ENCODE measurements around the gene TDO2.

The TDO2 gene

DNA sequence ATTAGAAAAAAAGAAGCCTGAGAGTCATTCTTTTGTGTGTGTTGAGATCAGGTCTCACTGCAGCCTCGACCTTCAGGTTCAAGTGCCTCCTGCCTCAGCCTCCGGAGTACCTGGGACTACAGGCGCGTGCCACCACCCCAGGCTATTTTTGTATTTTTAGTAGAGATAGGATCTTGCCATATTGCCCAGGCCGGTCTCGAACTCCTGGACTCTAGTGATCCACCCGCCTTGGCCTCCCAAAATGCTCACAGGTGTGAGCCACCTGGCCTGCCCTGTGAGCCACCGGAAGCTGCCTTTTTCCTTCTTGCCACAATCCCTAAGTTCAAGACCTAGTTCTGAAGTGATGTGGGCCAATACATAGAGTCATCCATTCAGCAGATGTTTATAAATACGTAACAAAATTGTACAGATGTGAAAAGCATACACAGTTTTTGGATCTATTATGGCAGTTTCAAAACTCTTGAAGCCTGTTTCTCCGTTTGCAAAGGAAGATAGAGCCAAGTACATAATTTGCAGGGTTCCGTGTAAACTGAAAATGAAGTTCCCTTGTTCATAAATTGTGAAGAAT is 50.7 kb downstream of the TDO2 start:
- no peak for DNase-seq (ENCODE audit: low spot score)

DNA sequence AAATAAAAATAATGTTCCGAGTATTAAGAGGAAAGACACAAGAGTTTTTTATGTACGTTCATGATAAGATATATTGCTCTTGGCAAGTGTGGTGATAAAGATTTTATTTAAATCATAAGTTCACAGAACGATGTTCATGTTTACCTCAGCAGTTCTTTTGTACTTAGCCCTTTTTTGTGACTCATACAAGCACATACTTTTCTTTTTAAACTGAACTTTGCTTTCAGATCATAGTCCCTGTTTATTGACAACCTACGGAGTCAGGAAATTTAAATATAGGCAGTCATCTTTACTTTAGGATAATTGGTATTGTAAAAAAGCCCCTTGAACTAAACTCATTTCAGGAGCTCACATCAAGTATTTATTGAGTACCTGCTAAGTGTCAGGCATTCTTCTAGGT is 51.4 kb downstream of the TDO2 start:
- no peak for DNase-seq (ENCODE audit: low spot score)

DNA sequence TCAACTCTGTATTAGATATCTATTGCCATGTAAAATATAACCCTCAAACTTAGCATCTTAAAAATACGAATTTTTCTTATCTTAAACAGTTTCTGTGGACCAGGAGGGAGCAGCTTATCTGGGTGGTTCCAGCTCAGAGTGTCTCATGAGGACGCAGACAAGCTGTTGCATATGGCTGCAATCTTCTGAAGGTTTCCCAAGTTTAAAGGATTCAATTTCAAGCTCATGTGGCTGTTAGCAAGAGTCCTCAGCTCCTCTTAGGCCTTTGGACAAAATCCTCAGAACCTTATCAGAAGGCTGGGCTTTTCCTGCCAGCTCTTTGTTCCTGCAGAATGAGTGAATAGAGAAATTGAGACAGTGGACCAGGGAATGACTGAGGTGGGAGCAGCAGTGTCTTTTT is 53.0 kb downstream of the TDO2 start:
- no peak for DNase-seq (ENCODE audit: low spot score)

DNA sequence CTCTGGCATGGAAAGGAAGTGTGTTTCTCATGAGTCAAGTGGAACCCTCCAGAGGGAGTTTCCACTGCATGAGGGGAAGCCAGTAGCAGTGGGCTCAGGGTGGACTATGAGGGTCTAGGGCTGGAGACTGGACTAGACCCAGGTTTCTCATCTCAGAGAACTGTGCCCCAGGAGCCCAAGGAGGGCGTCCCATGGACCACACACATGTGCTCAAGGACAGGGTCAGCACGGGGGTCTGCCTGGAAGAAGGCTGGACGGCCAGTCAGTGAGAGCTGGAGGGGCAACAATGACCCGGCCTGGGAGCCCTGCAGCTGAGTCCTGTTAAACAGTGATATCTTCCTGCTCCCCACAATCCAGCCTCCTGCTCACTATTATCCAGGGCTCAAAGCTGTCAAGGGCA is 55.9 kb downstream of the TDO2 start:
- DNase-seq (ENCODE audit: low spot score): no peak

DNA sequence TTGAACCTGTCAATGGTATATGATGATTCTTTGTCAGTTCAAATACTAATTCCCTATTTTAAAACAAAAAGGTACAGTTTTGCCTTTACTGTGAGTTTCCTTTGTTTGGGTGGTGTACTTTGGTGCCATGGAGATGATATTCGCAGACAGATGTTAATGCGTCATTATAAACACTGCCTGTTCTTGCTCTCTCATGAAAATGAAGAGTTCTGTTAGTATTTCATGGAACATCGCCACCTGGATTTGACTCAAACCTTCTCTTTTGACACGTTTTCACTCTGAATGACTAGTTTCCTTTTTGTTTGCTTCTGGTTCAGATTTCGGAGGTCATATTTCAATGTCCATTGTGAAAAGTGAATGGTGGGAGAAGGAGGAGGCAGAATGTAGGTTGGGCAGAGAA is 57.0 kb downstream of the TDO2 start:
- no peak for DNase-seq (ENCODE audit: low spot score)

DNA sequence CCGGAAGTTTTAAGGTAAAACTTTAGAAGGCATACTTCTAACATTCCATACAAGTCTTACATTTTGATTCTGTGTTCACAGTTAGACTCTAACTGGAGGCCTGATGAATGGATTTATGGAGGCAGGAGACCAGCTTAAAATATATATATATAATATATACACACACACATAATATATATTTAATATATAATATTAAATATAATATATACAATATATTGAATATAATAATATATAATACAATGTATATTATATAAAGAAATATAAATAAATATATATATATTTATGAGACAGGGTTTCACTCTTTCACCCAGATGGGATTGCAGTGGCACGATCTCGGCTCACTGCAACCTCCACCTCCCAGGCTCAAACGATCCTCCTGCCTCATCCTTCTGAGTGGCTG is 58.1 kb downstream of the TDO2 start:
- DNase-seq (ENCODE audit: low spot score): no peak

DNA sequence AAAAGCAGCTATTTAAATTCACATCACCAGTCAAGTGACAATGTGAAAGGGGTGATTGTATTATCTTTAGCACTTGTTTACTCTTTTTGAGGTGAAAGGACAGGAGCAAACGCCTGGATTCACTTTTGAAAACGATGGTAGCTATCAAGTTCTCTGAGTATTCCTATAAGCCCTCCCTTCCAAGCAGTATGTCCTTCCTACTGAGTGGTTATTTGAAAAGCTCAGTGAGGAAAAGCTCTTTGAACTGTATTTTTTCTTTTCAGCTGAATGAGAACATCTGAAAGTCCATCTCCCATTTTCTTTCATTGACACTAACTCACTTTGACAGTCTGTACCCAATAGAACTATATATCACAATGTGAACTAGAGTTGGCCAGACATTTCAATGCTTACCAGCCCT is 59.3 kb downstream of the TDO2 start:
- no peak for DNase-seq (ENCODE audit: low spot score)

DNA sequence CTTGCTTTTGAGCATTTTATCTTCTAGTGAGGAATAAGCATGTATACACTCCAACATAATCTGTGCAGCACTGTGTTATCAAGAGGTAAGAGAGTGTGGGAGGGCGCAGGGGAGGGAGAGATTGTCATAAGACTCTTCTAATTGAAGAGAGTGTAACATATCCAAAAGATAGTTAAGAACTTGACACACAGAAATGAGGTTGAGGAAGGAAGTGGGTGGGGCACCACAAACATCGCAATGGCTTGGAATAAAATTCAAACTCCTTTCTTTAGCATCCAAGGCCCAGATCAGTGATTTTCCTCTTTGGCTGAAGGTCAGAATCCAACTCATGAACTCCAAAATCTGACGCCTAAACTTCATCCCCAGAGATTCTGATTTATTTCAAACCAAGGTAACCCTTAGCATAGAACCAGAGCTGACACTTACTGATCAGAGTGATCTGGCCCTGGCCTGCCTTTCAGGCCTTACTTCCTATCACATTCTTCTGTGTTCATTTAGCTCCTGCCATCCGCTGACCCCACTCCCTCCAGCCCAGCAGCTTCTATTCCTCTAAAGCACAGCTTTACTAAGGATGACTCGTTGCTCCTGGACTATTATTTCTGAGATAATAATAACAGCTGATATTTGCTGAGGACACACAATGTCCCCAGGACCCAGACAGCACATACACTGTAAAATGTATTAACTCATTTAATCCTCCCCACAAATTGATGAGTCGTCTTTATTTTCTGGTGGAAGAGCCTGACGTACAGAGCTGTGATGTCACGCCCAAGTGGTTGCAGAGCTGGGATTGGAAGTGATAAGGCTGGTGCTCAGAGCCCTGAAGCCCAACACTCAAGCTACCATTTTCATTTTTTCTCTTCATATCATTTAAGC is 60.8 kb downstream of the TDO2 start:
- no peak for DNase-seq (ENCODE audit: low spot score)

DNA sequence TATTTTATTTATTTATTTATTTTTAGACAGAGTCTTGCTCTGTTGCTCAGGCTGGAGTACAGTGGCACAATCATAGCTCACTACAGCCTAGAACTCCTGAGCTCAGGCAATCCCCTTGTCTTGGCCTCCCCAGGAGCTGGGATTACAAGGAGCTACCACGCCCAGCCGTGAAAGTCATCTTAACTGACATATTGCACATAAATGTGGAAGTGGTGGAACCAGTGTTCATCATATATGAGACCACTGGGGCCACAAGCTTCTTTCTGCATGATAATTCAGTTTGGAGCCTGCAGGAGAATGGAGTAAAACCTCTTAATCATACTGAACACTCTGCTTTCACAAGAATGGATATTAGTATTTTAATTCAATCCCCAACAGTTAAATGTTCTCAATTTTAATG is 62.7 kb downstream of the TDO2 start:
- DNase-seq (ENCODE audit: low spot score): no peak

DNA sequence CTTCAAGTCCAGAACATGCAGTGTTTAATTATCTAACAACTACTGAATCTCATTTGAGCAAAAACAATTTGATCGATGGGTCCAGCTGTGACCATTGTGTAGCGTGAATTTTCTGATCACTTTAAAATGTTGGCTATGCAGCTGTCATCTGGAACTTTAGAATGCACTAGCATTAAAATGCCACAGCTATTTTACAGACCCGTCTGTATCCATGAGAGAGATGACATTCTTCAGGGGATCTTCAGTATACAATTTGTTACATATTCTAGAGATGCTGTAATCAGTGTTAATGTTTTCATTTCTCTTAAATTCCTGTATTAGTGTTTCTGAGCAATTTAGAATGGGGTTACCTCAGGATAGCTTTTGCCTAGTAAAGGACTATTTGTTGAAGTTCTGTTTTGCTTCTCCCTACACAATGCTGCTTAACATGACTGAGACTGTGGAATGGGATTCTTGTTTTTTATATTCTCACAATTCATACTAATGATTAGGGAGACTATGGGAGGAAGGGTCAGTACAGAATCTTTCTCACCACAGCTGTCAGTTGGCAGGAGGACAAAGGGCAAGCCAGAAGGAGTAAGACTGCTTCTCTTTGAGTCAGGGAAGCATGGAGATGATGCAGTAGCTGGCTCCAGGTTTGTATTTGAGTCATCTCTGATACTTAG is 63.4 kb downstream of the TDO2 start:
- no peak for DNase-seq (ENCODE audit: low spot score)
